HG03097 (cell line): ENCODE results near the gene DAZAP1.

Source experiments
- ATAC-seq: cut with Tn5 transposase; IDR thresholded peaks from one replicate; pipeline ENCODE4 v1.9.1; 2021; ENCODE audit not compliant: unreplicated experiment, low FRiP score

DAZAP1 gene

DNA sequence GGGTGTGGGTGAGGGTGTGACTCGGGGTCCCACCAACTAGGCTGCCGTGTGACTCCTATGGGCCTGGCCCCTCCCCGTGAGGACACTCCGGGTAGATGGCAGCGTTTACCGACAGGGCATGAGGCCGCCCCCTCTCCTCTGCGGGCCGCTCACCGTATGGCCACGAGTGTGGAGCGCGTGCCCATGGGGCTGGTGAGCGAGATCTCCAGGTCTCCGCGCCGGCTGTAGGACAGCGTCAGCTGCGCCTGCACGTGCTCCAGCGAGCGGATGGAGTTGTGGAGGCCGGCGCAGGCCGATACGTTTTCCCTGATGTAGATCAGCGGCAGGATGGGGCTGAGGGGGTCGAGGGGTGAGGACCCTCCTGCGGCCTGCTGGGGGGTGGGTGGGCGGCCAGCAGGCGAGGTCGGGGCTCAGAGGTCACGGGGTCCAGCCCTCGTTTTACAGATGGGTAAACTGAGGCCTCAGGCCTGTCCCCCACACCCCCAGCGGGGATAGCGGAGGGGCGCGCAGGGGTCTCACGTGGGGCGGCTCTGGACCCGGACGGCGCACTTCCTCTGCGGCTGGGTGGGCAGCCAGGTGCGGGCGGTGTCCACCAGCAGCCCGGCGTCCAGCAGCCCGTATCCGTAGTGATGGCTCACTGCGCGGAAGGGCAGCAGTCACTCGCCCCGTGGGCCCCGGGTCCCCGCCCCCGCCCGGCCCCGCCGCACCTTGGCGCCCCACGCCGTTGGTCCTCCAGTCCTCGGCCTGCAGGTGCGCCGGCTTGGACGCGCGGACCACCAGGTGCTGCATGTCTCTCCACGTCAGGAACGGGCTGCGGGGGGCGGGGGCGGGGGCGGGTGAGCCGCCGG is 76.0 kb downstream of the DAZAP1 start:
- no peak for ATAC-seq

DNA sequence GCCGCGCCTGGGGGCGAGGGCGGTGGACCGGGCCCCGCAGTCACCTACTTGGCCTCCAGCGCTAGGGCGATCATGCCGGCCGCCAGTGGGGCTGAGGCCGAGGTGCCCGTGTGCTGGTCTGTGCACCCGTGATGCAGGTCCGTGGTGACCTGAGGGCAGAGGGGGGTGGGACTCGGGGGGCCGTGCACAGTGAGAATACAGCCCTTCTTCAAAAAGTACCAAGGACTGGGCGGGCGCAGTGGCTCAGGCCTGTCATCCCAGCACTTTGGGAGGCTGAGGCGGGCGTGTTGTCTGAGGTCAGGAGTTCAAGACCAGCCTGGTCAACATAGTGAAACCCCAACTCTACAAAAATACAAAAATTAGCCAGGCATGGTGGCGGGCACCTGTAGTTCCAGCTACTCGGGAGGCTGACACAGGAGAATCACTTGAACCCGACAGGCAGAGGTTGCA is 76.6 kb downstream of the DAZAP1 start:
- no peak for ATAC-seq
